SK-N-SH (cell line): ENCODE measurements around the gene CDSN.

Experiments
- EZH2phosphoT487 ChIP-seq: fragments of 200-600 bp; sonication (generic); IDR thresholded peaks from 2 replicates; pipeline ENCODE4 v1.6.1; 2017; ENCODE audit warnings: low read depth, mixed run types, mild to moderate bottlenecking, antibody characterized with exemption, moderate library complexity, borderline replicate concordance
- MAX ChIP-seq: IDR thresholded peaks from 2 replicates; pipeline ENCODE4 v1.4.0; 2012; ENCODE audit warnings: low read depth
- RAD21 ChIP-seq: IDR thresholded peaks from 2 replicates; pipeline ENCODE4 v1.6.1; 2012; ENCODE audit warnings: mild to moderate bottlenecking, low read length
- USF1 ChIP-seq: IDR thresholded peaks from 2 replicates; pipeline ENCODE4 v1.4.0; 2012; ENCODE audit warnings: low read depth, borderline replicate concordance
- TF ChIP-seq, protein P1 (sequence below): fragments of 200-600 bp; sonication (generic); IDR thresholded peaks from 2 replicates; pipeline ENCODE4 v1.6.1; 2017; ENCODE audit warnings: antibody characterized with exemption, mild to moderate bottlenecking, moderate library complexity

DNA sequence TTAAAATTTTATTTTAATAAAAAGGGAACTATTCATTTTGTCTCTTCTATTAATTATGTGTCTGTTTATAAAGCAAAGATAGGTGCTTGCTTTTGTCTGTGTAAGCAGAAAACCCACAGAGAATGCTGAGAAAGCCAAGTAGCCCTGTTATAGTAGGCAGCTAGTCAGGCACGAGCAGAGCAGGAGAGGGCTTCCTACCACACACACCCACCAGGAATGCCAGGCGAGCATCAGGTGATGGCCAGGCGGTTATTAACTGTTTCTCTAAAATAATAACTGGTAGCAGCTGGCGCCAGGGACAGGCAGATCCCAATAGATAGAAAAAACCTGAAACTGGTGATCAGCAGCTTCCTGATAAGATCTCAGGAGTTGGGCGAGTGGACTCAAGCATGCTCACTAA lies 23.6 kb downstream of the CDSN start:
- TF ChIP-seq, protein P1, sequence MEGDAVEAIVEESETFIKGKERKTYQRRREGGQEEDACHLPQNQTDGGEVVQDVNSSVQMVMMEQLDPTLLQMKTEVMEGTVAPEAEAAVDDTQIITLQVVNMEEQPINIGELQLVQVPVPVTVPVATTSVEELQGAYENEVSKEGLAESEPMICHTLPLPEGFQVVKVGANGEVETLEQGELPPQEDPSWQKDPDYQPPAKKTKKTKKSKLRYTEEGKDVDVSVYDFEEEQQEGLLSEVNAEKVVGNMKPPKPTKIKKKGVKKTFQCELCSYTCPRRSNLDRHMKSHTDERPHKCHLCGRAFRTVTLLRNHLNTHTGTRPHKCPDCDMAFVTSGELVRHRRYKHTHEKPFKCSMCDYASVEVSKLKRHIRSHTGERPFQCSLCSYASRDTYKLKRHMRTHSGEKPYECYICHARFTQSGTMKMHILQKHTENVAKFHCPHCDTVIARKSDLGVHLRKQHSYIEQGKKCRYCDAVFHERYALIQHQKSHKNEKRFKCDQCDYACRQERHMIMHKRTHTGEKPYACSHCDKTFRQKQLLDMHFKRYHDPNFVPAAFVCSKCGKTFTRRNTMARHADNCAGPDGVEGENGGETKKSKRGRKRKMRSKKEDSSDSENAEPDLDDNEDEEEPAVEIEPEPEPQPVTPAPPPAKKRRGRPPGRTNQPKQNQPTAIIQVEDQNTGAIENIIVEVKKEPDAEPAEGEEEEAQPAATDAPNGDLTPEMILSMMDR, result no peak
- TF ChIP-seq MAX (no peak), USF1 (no peak), RAD21 (no peak), EZH2phosphoT487 (no peak)
